HCT116 (cell line): ENCODE measurements around the gene RGP1. TPM values are rescaled to one million over a fixed set of nuclear protein-coding genes. Genes with fewer than 3 reads are reported as not detected.

Experiments
- ATAC-seq: fragments of 200-7000 bp; cut with Tn5 transposase; 2 replicates; pipeline ENCODE4 v1.9.1; 2020; ENCODE audit warnings: mild to moderate bottlenecking, moderate library complexity
- BruUV-seq: library from RNA; stranded (reverse); fragments of 400-500 nt; replicated peaks from 2 replicates; lab custom pipeline; 2021; lab: Mats Ljungman, UMichigan
- CTCF ChIA-PET: fragments of 300-600 bp; sonication (Branson Sonifier 250); formaldehyde crosslinking; loops from one replicate; lab custom pipeline; 2021; ENCODE audit warnings: antibody characterized with exemption; lab: Charles Lee
- POLR2A ChIA-PET: fragments of 300-600, 350-600 bp; sonication (Branson Sonifier 250); formaldehyde crosslinking; loops from one replicate; lab custom pipeline; 2021; ENCODE audit warnings: antibody characterized with exemption; lab: Charles Lee
- RAD21 ChIA-PET, 2 experiments: fragments of 300-600 bp; sonication (Branson Sonifier 250); formaldehyde crosslinking; loops; one replicate each; lab custom pipeline; 2023; ENCODE audit warnings: low total read pairs in 2 of 2; ENCODE audit not compliant: uncharacterized antibody in 2 of 2, unreplicated experiment in 2 of 2, low non-redundant PET in 1 of 2; lab: Charles Lee
- DNase-seq: peaks from one replicate; pipeline ENCODE4 v3.0.0-alpha.2; 2010; ENCODE audit warnings: low read depth, low spot score
- H2AFZ ChIP-seq: fragments of 200-600 bp; shearing (Covaris generic), sonication (generic); 2 replicates; pipeline ENCODE4 v1.6.1; 2017; ENCODE audit warnings: low read depth, mixed run types, mixed read lengths, antibody characterized with exemption, low read length; ENCODE audit not compliant: poor library complexity, severe bottlenecking
- H3K27ac ChIP-seq: 2 replicates; pipeline ENCODE4 v1.5.1; 2012; ENCODE audit warnings: low read depth, low read length
- H3K27me3 ChIP-seq: fragments of 200-600 bp; sonication (generic); 2 replicates; pipeline ENCODE4 v1.6.1; 2016; ENCODE audit warnings: mixed run types, low read length, mixed read lengths; ENCODE audit not compliant: insufficient read depth
- H3K36me3 ChIP-seq, 2 experiments: fragments of 200-500 bp in 1 of 2; fragments of 200-600 bp in 1 of 2; sonication (Bioruptor generic) in 1 of 2; sonication (generic) in 1 of 2; 2 replicates each; pipeline versions ENCODE4 v1.5.1 to v1.6.1; 2014 to 2016; ENCODE audit warnings: low read length in 2 of 2, inconsistent platforms in 1 of 2, mixed read lengths in 1 of 2, mixed run types in 1 of 2; ENCODE audit not compliant: insufficient read depth in 2 of 2, control insufficient read depth in 1 of 2
- H3K4me1 ChIP-seq, 2 experiments: fragments of 200-600 bp in 1 of 2; sonication (generic) in 1 of 2; 2 replicates each; pipeline versions ENCODE4 v1.5.1 to v1.6.1; 2012 to 2017; ENCODE audit warnings: low read length in 2 of 2, inconsistent platforms in 1 of 2, mild to moderate bottlenecking in 1 of 2, mixed read lengths in 1 of 2, mixed run types in 1 of 2, moderate library complexity in 1 of 2; ENCODE audit not compliant: insufficient read depth in 2 of 2, control insufficient read depth in 1 of 2
- H3K4me2 ChIP-seq: fragments of 200-600 bp; sonication (generic); 2 replicates; pipeline ENCODE4 v1.6.1; 2017; ENCODE audit warnings: mixed run types, low read length, mixed read lengths
- H3K4me3 ChIP-seq, 2 experiments: fragments of 200-600 bp in 1 of 2; sonication (generic) in 1 of 2; replicated peaks in 1 of 2; 2 replicates each; pipeline ENCODE4 v1.5.1; 2011 to 2016; ENCODE audit warnings: low read length in 2 of 2, control low read depth in 1 of 2, low read depth in 1 of 2, mild to moderate bottlenecking in 1 of 2, mixed read lengths in 1 of 2, mixed run types in 1 of 2
- H3K79me2 ChIP-seq: fragments of 200-600 bp; sonication (generic); 2 replicates; pipeline ENCODE4 v1.6.1; 2017; ENCODE audit warnings: mild to moderate bottlenecking, mixed run types, low read length, moderate library complexity, mixed read lengths; ENCODE audit not compliant: insufficient read depth
- H3K9ac ChIP-seq: fragments of 200-600 bp; sonication (generic); 2 replicates; pipeline ENCODE4 v1.6.1; 2016; ENCODE audit warnings: low read length, mixed read lengths
- H3K9me2 ChIP-seq: fragments of 200-600 bp; sonication (generic), shearing (Covaris generic); 2 replicates; pipeline ENCODE4 v1.6.1; 2017; ENCODE audit warnings: mixed run types, mild to moderate bottlenecking, moderate library complexity; ENCODE audit not compliant: insufficient read depth
- H3K9me3 ChIP-seq, 2 experiments: fragments of 200-500 bp in 1 of 2; fragments of 200-600 bp in 1 of 2; sonication (Bioruptor generic) in 1 of 2; sonication (generic) in 1 of 2; 2 replicates each; pipeline ENCODE4 v1.6.1; 2014 to 2017; ENCODE audit warnings: low read length in 2 of 2, mixed read lengths in 2 of 2, inconsistent platforms in 1 of 2, low read depth in 1 of 2, mild to moderate bottlenecking in 1 of 2, mixed run types in 1 of 2, moderate library complexity in 1 of 2; ENCODE audit not compliant: control insufficient read depth in 1 of 2, insufficient read depth in 1 of 2
- H4K20me1 ChIP-seq: fragments of 200-600 bp; sonication (generic), shearing (Covaris generic); 2 replicates; pipeline ENCODE4 v1.6.1; 2017; ENCODE audit warnings: mixed run types, mild to moderate bottlenecking, moderate library complexity; ENCODE audit not compliant: insufficient read depth
- CBX3 ChIP-seq: IDR thresholded peaks from 2 replicates; pipeline ENCODE4 v1.6.1; 2012; ENCODE audit warnings: low read depth
- CEBPB ChIP-seq: IDR thresholded peaks from 2 replicates; pipeline ENCODE4 v1.6.1; 2012; ENCODE audit warnings: low read depth
- ELF1 ChIP-seq: IDR thresholded peaks from 2 replicates; pipeline ENCODE4 v1.6.1; 2012; ENCODE audit warnings: low read depth, borderline replicate concordance
- EZH2 ChIP-seq: fragments of 200-600 bp; sonication (generic); IDR thresholded peaks from 2 replicates; pipeline ENCODE4 v1.6.1; 2017; ENCODE audit warnings: antibody characterized with exemption, mixed run types
- FOSL1 ChIP-seq: IDR thresholded peaks from 2 replicates; pipeline ENCODE4 v1.6.1; 2012; ENCODE audit warnings: low read depth
- POLR2A ChIP-seq: IDR thresholded peaks from 2 replicates; pipeline ENCODE4 v1.7.0; 2011; ENCODE audit warnings: borderline replicate concordance; ENCODE audit not compliant: insufficient read depth, insufficient read length; ENCODE audit errors: extremely low read depth
- RAD21 ChIP-seq: IDR thresholded peaks from 2 replicates; pipeline ENCODE4 v1.6.1; 2012; ENCODE audit warnings: low read depth, mild to moderate bottlenecking
- SRF ChIP-seq: IDR thresholded peaks from 2 replicates; pipeline ENCODE4 v1.6.1; 2012; ENCODE audit warnings: low read depth
- TCF7L2 ChIP-seq: IDR thresholded peaks from 2 replicates; pipeline ENCODE4 v1.7.0; 2011; ENCODE audit warnings: borderline replicate concordance, inconsistent platforms; ENCODE audit not compliant: insufficient read depth, insufficient read length; ENCODE audit errors: extremely low read depth
- YY1 ChIP-seq: IDR thresholded peaks from 2 replicates; pipeline ENCODE4 v1.6.1; 2011; ENCODE audit warnings: low read length, low read depth, moderate library complexity, mild to moderate bottlenecking; ENCODE audit not compliant: insufficient replicate concordance; ENCODE audit errors: extremely low read depth
- ZFX ChIP-seq: fragments of 450-650 bp; IDR thresholded peaks from 2 replicates; pipeline ENCODE4 v1.6.1; 2017
- ZNF274 ChIP-seq: fragments of 200-500 bp; sonication (Bioruptor generic); IDR thresholded peaks from 2 replicates; pipeline ENCODE4 v1.6.1; 2014; ENCODE audit warnings: mild to moderate bottlenecking, low read depth, low read length, inconsistent platforms
- intact Hi-C: fragments of 100-400 bp; cut with micrococcal nuclease; formaldehyde crosslinking; loops from 2 replicates; pipeline ENCODE4 v1.10.0; 2022
- total RNA-seq: library from RNA; stranded (reverse); gene quantifications from one replicate; pipeline ENCODE4 v1.2.1, GENCODE V29; 2021; ENCODE audit not compliant: unreplicated experiment
- TF ChIP-seq, protein P1 (sequence below): IDR thresholded peaks from 2 replicates; pipeline ENCODE4 v1.6.1; 2012
- TF ChIP-seq, protein P2 (sequence below): IDR thresholded peaks from 2 replicates; pipeline ENCODE4 v1.6.1; 2012
- TF ChIP-seq, protein P3 (sequence below): IDR thresholded peaks from 2 replicates; pipeline ENCODE4 v1.6.1; 2012; ENCODE audit warnings: low read depth
- TF ChIP-seq, protein P4 (sequence below), 3 experiments: fragments of 200-600 bp in 1 of 3; sonication (generic) in 1 of 3; IDR thresholded peaks in 2 of 3; conservative IDR thresholded peaks in 1 of 3; 2 replicates each; pipeline ENCODE4 v1.5.1; 2012 to 2017; ENCODE audit warnings: low read depth in 2 of 3, low read length in 2 of 3, antibody characterized with exemption in 1 of 3, borderline replicate concordance in 1 of 3, control low read depth in 1 of 3, mild to moderate bottlenecking in 1 of 3, mixed read lengths in 1 of 3, mixed run types in 1 of 3, moderate library complexity in 1 of 3; ENCODE audit not compliant: insufficient read depth in 1 of 3
- TF ChIP-seq, protein P5 (sequence below): IDR thresholded peaks from 2 replicates; pipeline ENCODE4 v1.6.1; 2011; ENCODE audit warnings: mild to moderate bottlenecking, low read length, moderate library complexity; ENCODE audit not compliant: insufficient replicate concordance; ENCODE audit errors: extremely low read depth

Gene RGP1
- total RNA-seq, 1 experiment from 2014 or later: 32.6 TPM

DNA sequence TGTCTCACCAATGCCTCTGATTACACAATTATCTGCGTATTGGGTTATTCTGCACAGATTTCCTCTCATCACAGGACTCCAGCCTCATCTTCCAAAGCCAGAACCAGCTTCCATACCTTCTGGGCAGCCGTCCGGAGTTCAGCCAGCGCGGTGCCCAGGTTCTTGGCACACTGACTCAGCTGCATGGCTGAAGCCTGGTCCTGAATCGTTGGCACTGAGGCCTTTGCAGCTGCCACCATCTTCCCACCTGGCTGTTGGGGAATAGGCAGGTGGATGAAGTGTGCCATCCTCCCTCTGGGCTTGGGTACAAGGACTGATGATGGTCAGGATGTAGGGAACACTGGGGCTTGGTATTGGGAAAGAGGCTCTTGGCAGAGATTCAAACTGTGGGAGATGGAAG, 35.0 kb upstream of the RGP1 start (continued):
- TF ChIP-seq, protein P1, sequence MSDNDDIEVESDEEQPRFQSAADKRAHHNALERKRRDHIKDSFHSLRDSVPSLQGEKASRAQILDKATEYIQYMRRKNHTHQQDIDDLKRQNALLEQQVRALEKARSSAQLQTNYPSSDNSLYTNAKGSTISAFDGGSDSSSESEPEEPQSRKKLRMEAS: no peak
- no peak for TF ChIP-seq FOSL1

DNA sequence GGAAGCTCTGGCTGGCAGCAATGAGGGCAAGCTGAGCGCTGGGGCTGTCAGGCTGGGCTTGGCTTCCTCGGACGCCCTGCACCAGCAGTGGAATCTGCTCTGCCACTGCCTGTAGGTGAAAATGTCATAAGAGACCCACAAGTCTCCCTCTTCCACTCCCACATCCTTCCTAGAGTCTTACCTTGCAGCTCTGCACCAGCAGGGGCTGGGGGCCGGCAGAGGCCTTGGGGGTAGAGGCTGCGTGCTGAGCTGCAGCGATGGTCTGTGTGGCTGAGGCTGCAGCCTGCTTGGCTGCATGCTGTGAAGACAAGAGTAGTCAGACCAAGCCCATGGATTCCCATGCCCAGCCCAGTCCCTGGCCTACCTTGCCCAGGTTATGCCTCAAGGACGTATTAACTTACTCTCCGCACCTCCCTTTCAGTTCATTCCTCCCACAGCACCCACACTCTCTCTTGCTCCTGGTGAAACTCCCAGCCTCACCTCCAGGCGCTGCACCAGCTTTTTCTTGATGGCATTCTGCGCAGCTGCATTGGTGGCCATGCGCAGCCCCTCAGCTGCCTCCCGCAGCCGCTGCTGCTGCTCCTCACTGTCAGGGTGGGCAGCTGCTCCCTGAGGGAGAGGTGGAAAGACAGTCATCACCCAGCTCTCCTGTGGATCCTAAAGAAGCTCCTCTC, 34.4 kb upstream of the RGP1 start:
- CTCF ChIA-PET: no interaction called here
- no peaks in the 10 kb centered on the region for H3K79me2 ChIP-seq
- TF ChIP-seq EZH2 (no peak), ZFX (no peak), YY1 (no peak), ZNF274 (no peak), POLR2A (no peak), CBX3 (no peak), RAD21 (no peak), FOSL1 (no peak), TCF7L2 (no peak), ELF1 (no peak), SRF (no peak), CEBPB (no peak)
- TF ChIP-seq, protein P2, sequence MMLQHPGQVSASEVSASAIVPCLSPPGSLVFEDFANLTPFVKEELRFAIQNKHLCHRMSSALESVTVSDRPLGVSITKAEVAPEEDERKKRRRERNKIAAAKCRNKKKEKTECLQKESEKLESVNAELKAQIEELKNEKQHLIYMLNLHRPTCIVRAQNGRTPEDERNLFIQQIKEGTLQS: no peak
- TF ChIP-seq, protein P3, sequence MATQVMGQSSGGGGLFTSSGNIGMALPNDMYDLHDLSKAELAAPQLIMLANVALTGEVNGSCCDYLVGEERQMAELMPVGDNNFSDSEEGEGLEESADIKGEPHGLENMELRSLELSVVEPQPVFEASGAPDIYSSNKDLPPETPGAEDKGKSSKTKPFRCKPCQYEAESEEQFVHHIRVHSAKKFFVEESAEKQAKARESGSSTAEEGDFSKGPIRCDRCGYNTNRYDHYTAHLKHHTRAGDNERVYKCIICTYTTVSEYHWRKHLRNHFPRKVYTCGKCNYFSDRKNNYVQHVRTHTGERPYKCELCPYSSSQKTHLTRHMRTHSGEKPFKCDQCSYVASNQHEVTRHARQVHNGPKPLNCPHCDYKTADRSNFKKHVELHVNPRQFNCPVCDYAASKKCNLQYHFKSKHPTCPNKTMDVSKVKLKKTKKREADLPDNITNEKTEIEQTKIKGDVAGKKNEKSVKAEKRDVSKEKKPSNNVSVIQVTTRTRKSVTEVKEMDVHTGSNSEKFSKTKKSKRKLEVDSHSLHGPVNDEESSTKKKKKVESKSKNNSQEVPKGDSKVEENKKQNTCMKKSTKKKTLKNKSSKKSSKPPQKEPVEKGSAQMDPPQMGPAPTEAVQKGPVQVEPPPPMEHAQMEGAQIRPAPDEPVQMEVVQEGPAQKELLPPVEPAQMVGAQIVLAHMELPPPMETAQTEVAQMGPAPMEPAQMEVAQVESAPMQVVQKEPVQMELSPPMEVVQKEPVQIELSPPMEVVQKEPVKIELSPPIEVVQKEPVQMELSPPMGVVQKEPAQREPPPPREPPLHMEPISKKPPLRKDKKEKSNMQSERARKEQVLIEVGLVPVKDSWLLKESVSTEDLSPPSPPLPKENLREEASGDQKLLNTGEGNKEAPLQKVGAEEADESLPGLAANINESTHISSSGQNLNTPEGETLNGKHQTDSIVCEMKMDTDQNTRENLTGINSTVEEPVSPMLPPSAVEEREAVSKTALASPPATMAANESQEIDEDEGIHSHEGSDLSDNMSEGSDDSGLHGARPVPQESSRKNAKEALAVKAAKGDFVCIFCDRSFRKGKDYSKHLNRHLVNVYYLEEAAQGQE: no peak
- TF ChIP-seq, protein P4, sequence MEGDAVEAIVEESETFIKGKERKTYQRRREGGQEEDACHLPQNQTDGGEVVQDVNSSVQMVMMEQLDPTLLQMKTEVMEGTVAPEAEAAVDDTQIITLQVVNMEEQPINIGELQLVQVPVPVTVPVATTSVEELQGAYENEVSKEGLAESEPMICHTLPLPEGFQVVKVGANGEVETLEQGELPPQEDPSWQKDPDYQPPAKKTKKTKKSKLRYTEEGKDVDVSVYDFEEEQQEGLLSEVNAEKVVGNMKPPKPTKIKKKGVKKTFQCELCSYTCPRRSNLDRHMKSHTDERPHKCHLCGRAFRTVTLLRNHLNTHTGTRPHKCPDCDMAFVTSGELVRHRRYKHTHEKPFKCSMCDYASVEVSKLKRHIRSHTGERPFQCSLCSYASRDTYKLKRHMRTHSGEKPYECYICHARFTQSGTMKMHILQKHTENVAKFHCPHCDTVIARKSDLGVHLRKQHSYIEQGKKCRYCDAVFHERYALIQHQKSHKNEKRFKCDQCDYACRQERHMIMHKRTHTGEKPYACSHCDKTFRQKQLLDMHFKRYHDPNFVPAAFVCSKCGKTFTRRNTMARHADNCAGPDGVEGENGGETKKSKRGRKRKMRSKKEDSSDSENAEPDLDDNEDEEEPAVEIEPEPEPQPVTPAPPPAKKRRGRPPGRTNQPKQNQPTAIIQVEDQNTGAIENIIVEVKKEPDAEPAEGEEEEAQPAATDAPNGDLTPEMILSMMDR (IDR thresholded peaks at IDR 0.05 in 2 of 3, conservative IDR thresholded peaks at IDR 0.05 in 1 of 3; ENCODE audit: borderline replicate concordance in 1 of 3, insufficient read depth in 1 of 3, low read depth in 2 of 3, low read length in 2 of 3): no peak
- TF ChIP-seq, protein P5, sequence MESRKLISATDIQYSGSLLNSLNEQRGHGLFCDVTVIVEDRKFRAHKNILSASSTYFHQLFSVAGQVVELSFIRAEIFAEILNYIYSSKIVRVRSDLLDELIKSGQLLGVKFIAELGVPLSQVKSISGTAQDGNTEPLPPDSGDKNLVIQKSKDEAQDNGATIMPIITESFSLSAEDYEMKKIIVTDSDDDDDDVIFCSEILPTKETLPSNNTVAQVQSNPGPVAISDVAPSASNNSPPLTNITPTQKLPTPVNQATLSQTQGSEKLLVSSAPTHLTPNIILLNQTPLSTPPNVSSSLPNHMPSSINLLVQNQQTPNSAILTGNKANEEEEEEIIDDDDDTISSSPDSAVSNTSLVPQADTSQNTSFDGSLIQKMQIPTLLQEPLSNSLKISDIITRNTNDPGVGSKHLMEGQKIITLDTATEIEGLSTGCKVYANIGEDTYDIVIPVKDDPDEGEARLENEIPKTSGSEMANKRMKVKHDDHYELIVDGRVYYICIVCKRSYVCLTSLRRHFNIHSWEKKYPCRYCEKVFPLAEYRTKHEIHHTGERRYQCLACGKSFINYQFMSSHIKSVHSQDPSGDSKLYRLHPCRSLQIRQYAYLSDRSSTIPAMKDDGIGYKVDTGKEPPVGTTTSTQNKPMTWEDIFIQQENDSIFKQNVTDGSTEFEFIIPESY: no peak
- TF ChIP-seq, all 23 proteins: peak for 0
- Histone ChIP-seq H3K9me3 (no peaks in the 10 kb centered on the region), H3K4me3 (no peak overlapping the region), H3K36me3 (peaks cover 73% of the 10 kb centered on the region in 2 experiments), H3K27ac (no peak overlapping the region), H3K4me2 (no peak overlapping the region), H3K9me2 (no peaks in the 10 kb centered on the region), H3K4me1 (no peaks in the 10 kb centered on the region), H3K9ac (no peak overlapping the region), H2AFZ (no peak overlapping the region), H3K27me3 (no peaks in the 10 kb centered on the region), H4K20me1 (no peaks in the 10 kb centered on the region)
- ChIA-PET POLR2A (no interaction called here), RAD21 (no interaction called here)
- BruUV-seq: no TSS peak
- intact Hi-C loops: no loop called here
- DNase-seq (no peak), ATAC-seq (no peak)
